Measurements from ENCODE around the gene PTPRM. TPM values are rescaled to one million over a fixed set of nuclear protein-coding genes. Genes with fewer than 3 reads are reported as not detected.

Gene PTPRM
- total RNA-seq, 1 donor from 2014 or later = 133 TPM

DNA sequence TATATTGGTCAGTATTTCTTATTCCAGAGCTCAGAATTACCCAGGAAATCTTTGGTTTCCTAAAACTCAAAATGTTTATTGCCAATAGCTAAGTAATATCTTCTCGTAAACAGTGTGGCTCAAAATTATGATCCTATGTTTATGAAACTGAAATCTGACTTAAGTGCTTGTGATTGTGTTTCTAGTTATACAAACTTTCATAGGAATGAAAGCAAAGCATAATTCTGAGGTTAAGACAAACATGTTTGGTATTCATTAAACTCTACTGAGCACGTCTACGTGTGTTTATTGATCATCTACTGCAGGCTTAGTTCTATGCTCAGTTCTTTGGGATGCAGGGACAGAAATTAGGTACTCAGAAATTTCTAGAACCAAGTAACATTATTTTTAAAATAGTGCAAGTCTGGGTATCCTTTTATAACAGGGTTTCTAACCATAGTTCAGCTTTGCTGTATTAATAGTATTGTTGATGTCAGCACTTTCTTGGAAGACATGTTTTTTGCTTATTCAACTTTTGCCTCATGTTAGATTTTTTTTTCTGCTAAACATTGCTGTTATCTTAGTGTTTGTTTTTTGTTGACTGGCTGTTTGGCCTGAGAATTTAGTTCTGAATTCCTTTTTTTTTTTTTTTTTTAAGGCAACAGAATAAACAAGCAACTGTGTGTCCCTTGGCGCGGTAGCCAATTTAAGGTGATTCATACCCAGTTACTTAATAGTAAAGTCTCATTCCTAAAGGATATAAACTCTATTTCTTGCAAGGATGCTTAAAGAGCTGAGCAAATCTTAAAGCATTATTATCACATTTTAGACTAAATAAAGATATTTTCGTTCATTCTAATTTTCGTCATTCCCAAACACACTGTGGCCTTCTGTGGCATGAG lies 31.3 kb downstream of the PTPRM start:
- no peak for DNase-seq (ENCODE audit: low spot score)

DNA sequence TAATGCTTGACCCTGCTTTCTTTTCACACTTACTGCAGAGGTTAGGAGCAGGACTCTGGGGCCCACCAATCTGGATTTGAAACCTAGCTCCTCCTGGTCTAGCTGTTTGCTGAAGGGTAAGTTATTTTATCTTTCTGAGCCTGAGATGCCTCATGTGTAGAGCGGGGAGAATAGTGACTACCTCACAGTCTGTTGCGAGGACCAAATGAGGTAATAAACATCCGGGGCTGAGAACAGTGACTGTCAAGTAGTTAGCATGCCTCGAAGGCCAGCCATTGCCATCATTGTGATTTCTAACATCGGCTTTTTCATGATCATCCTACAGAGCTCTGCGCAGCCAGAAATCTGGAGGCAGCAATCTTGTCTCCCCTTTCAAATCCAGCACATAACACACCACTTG lies 32.9 kb downstream of the PTPRM start:
- DNase-seq (ENCODE audit: low spot score) = no peak

GRCh38 chr18:7600528-7601245 lies 33.6 kb downstream of the PTPRM start:
- no peak for DNase-seq (ENCODE audit: low spot score)

- no peak for DNase-seq (ENCODE audit: low spot score)
These were observed 34.1 kb downstream of the PTPRM start for GRCh38 chr18:7601246-7601615.

- no peak for DNase-seq (ENCODE audit: low spot score)
These were observed 34.8 kb downstream of the PTPRM start for GRCh38 chr18:7601936-7602335.

- no peak for DNase-seq (ENCODE audit: low spot score)
These were observed 36.3 kb downstream of the PTPRM start for GRCh38 chr18:7603259-7604000.

DNA sequence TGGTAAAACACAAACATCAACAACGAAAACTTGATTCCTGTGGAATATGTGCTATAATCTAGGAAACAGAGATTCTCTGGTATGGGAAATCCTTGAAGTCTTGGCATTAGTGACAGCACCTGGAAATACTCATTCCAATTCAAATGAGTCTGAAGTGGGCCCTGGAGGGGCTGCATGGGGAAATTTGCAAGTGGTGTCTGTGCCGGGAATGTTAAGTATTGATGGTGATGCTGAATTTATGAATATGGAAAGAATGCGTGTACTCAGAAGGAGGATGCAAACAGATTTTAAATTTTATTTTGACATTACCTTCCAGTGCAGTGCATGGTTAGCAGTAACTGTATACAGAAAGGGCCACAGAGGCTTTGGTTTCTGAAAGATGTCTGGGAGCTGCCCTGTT lies 37.2 kb downstream of the PTPRM start:
- DNase-seq (ENCODE audit: low spot score) = no peak

DNA sequence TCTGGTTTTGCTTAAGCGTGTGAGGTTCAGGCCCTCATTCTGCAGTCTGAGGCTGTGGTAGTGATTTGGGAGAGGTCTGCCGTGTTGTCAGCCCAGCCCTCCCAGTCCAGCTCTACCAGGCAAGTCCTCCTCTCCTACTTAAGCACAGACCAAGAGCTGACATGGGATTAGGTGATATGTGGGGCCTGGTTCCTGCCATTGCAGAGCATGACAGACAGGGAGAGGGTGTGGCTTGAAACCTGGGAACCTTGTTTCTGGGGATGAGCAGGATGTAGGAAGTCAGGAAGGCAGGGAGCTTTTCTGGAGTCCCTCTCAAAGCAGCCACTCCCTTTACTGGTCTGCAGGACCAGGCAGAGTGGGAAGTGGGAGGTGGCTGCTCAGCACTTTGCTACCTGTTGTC lies 38.6 kb downstream of the PTPRM start:
- no peak for DNase-seq (ENCODE audit: low spot score)

DNA sequence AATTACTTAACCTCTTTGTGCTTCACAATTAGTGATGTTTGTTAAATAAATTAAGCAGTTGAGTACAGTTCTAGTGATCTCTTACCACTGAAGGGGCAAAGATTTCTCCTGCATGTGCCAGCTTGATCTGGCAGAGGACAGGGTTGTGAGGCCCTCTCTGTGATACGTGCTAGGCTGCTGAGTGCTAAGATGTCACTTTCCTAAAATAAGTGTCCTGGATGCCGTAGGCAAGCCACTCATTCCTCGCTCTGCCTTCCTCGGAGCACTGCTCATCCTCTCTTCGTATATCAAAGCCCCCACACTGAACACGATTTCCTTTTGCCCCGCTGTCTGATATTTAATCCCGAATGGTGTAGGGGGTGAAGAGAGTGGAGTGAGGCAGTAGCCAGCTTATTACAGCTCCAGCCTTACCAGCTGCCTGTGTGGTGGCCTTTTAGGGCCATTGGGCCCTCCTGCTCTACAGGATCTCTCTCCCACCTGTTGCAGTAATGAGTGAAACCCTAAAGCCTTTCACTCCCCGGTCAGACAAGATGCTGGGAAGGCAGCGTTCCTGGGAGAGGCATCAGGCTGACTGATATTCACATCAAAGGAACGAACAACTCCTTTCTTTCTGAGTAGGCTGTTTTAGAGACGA lies 40.5 kb downstream of the PTPRM start:
- no peak for DNase-seq (ENCODE audit: low spot score)

GRCh38 chr18:7608174-7608550 lies 41.0 kb downstream of the PTPRM start:
- no peak for DNase-seq (ENCODE audit: low spot score)

DNA sequence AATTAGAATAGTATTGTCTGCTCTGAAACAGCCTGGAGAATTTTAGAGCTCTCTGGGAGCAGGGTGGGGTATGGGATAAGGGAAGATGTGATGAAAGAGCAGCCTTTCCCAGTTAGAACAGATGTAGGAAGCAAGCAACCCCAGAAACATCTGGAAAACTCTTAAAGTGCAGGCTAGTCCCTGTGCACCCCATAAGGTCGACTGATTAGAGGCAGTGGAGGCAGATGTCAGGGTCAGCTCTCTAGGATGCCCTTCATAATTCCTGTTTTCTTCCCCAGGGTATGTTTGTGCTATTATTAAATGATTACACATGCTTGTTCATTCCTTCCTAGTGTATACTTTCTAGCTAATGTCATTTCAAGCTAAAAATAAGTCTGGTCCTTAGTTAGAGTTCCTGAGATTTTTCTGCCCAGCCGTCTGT lies 41.7 kb downstream of the PTPRM start:
- DNase-seq (ENCODE audit: low spot score) = no peak

- DNase-seq (ENCODE audit: low spot score) = no peak
These were observed 42.5 kb downstream of the PTPRM start for GRCh38 chr18:7609617-7610016.

GRCh38 chr18:7614042-7614441 lies 46.9 kb downstream of the PTPRM start:
- no peak for DNase-seq (ENCODE audit: low spot score)

- no peak for DNase-seq (ENCODE audit: low spot score)
These were observed 48.7 kb downstream of the PTPRM start for GRCh38 chr18:7615840-7616239.

- no peak for DNase-seq (ENCODE audit: low spot score)
These were observed 49.5 kb downstream of the PTPRM start for GRCh38 chr18:7616661-7617060.

GRCh38 chr18:7617738-7618422 lies 50.8 kb downstream of the PTPRM start:
- no peak for DNase-seq (ENCODE audit: low spot score)

DNA sequence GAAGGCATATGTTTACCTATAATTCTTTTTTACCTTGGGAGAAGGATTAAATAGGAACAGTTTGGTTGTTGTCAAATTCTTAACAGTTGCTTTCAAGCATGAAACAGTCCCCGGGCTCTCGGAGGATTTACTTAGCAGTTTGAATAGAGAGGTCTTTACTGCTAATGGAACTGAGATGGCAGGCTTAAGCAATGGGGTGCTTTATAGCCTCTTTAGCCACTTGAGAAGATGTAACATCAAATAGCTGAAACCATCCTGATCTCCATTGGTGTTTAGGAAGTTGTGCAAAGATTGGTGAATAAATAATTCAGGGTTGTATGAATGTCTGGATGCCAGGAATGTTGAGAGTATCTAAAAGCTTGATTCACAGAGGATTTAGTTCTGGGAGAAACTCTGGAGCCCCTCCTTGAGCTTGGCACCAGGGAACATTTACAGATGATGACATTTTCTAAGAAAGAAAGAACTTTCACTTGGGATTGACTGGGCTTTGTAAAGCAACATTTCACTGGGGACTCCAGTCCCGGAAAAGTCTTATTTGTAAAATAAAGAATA lies 51.9 kb downstream of the PTPRM start:
- no peak for DNase-seq (ENCODE audit: low spot score)

- no peak for DNase-seq (ENCODE audit: low spot score)
These were observed 52.6 kb downstream of the PTPRM start for GRCh38 chr18:7619676-7620075.

DNA sequence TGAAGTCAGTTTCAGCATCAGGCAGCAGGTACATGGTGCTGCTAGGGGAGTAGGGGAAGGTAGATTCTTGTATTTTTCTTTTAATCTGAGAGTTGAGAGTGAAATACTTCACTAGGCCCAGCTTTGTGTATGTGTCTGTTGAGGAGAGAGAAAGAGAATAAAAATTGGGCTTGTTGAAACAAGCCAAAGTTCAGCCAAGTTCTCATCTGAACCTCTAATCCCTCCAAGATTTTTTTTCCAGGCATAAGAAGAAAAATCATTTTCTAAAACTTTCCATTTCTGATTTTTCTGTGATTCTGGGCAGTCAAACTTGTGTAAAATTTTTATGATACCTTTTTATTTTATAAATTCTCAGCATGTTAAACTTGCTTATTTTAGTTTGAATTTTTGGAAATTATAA lies 55.6 kb downstream of the PTPRM start:
- DNase-seq (ENCODE audit: low spot score) = no peak

DNA sequence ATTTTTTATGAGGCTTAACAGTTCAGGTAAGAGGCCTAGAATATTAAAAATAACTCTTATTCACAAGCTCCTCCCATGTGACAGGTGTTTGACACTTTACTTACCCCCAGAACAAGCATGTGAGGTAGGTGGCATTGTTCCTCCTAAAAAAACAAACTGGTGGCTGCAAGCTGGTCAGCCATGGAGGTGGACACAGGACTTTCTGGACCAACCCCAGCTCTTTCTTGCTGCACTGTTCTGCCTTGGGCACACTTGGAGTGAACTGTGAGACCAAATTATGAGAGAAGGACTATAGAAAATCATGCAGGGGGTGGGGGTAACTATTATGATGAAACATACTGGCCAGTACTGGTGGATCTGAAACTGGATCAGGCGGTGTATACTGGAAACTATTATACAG lies 56.6 kb downstream of the PTPRM start:
- DNase-seq (ENCODE audit: low spot score) = no peak

GRCh38 chr18:7624697-7625096 lies 57.6 kb downstream of the PTPRM start:
- DNase-seq (ENCODE audit: low spot score) = no peak
